Measurements from ENCODE around the gene FGF18. TPM values are rescaled to one million over a fixed set of nuclear protein-coding genes. Genes with fewer than 3 reads are reported as not detected.

FGF18 gene
- total and polyA plus RNA-seq, 2 donors from 2014 or later: 0.39 to 1.8 TPM

GRCh38 chr5:171407234-171407633 lies 12.2 kb upstream of the FGF18 start:
- Histone ChIP-seq H3K9me3 (ENCODE audit: control insufficient read depth in 2 of 3, insufficient read depth in 1 of 3, low read length in 3 of 3) (no peaks in the 10 kb centered on the region), H3K9ac (ENCODE audit: low read length in 3 of 3) (no peak overlapping the region), H3K4me1 (ENCODE audit: control insufficient read depth in 2 of 3, insufficient read depth in 2 of 3, low read depth in 1 of 3, low read length in 3 of 3) (no peaks in the 10 kb centered on the region), H3K36me3 (ENCODE audit: control insufficient read depth in 2 of 3, insufficient read depth in 3 of 3, low read length in 3 of 3) (peaks cover 11 to 41% (median 15%) of the 10 kb centered on the region in 3 donors), H3K27me3 (ENCODE audit: control insufficient read depth, insufficient read depth, low read length) (no peaks in the 10 kb centered on the region), H3K4me3 (ENCODE audit: low read length in 3 of 3) (no peak overlapping the region), H3K27ac (ENCODE audit: low read depth in 2 of 2, low read length in 2 of 2) (no peak overlapping the region)
- intact Hi-C loops (cut with DNase I): no loop called here
- no peak for FAIRE-seq
- DNase-seq: no peak
- no peak for TF ChIP-seq CTCF (IDR thresholded peaks at IDR 0.05; ENCODE audit: borderline replicate concordance, extremely low read depth, insufficient read depth)

- Histone ChIP-seq H3K27ac (ENCODE audit: low read depth in 2 of 2, low read length in 2 of 2) (no peak overlapping the region), H3K36me3 (ENCODE audit: control insufficient read depth in 2 of 3, insufficient read depth in 3 of 3, low read length in 3 of 3) (peaks cover 11 to 51% (median 15%) of the 10 kb centered on the region in 3 donors), H3K27me3 (ENCODE audit: control insufficient read depth, insufficient read depth, low read length) (no peaks in the 10 kb centered on the region), H3K4me1 (ENCODE audit: control insufficient read depth in 2 of 3, insufficient read depth in 2 of 3, low read depth in 1 of 3, low read length in 3 of 3) (no peaks in the 10 kb centered on the region), H3K9ac (ENCODE audit: low read length in 3 of 3) (no peak overlapping the region), H3K4me3 (ENCODE audit: low read length in 3 of 3) (no peak overlapping the region), H3K9me3 (ENCODE audit: control insufficient read depth in 2 of 3, insufficient read depth in 1 of 3, low read length in 3 of 3) (no peaks in the 10 kb centered on the region)
- FAIRE-seq (no peak), DNase-seq (peak in 1 of 5 donors; percentile 20)
- intact Hi-C loops (cut with DNase I): loop anchor here (10.0 kb wide), 1 partner anchor 505 kb away; no protein-coding TSS in a partner anchor
- no peak for TF ChIP-seq CTCF (IDR thresholded peaks at IDR 0.05; ENCODE audit: borderline replicate concordance, extremely low read depth, insufficient read depth)
Observed at GRCh38 chr5:171409164-171410136, 10.0 kb upstream of the FGF18 start.

GRCh38 chr5:171410181-171410580 lies 9.3 kb upstream of the FGF18 start:
- Histone ChIP-seq H3K9ac (ENCODE audit: low read length in 3 of 3) (no peak overlapping the region), H3K4me3 (ENCODE audit: low read length in 3 of 3) (no peak overlapping the region), H3K27me3 (ENCODE audit: control insufficient read depth, insufficient read depth, low read length) (no peaks in the 10 kb centered on the region), H3K27ac (ENCODE audit: low read depth in 2 of 2, low read length in 2 of 2) (no peak overlapping the region), H3K4me1 (ENCODE audit: control insufficient read depth in 2 of 3, insufficient read depth in 2 of 3, low read depth in 1 of 3, low read length in 3 of 3) (no peaks in the 10 kb centered on the region), H3K9me3 (ENCODE audit: control insufficient read depth in 2 of 3, insufficient read depth in 1 of 3, low read length in 3 of 3) (no peaks in the 10 kb centered on the region), H3K36me3 (ENCODE audit: control insufficient read depth in 2 of 3, insufficient read depth in 3 of 3, low read length in 3 of 3) (peaks cover 11 to 47% (median 15%) of the 10 kb centered on the region in 3 donors)
- no peak for FAIRE-seq
- intact Hi-C loops (cut with DNase I): loop anchor here (10.0 kb wide), 1 partner anchor 505 kb away; no protein-coding TSS in a partner anchor
- DNase-seq: no peak
- TF ChIP-seq CTCF (IDR thresholded peaks at IDR 0.05; ENCODE audit: borderline replicate concordance, extremely low read depth, insufficient read depth): no peak
